GM19468 (cell line): ENCODE data around the gene UGT1A10.
"Not testable (repeated sequence)": the region's sequence is repeated elsewhere in the genome, so short reads cannot be mapped to it uniquely, and the experiment has no call there.

Source experiments
- ATAC-seq: cut with Tn5 transposase; IDR thresholded peaks from one replicate; pipeline ENCODE4 v1.9.1; 2021; ENCODE audit warnings: mild to moderate bottlenecking, moderate library complexity, moderate number of reproducible peaks; ENCODE audit not compliant: unreplicated experiment; ENCODE audit errors: extremely low read depth

The UGT1A10 gene

GRCh38 chr2:233636306-233636705 lies at the start of gene UGT1A10:
Gene UGT1A10, plus strand, starts transcription at chr2:233636448. Its CDS starts 75 bp downstream, at chr2:233636523.
- not testable (repeated sequence) for ATAC-seq

DNA sequence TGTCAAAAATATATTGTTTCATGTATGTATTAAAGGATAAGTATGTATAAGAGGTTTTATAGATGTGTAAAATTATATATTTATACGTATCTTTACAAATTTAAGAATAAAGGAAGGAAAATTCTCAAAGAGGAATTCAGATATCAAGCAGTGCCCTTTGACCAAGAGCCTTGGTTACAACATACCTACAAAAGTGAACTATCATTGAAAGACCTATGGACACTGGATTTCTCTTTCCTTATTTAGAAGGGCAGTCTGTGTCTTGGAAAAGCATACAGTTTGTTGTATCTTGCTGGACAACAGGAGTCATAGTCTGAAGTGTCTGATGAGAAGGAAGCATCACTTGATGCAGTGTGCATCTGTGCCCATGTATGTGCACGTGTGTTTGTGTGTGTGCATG lies 47.8 kb upstream of the UGT1A10 start:
- no peak for ATAC-seq

DNA sequence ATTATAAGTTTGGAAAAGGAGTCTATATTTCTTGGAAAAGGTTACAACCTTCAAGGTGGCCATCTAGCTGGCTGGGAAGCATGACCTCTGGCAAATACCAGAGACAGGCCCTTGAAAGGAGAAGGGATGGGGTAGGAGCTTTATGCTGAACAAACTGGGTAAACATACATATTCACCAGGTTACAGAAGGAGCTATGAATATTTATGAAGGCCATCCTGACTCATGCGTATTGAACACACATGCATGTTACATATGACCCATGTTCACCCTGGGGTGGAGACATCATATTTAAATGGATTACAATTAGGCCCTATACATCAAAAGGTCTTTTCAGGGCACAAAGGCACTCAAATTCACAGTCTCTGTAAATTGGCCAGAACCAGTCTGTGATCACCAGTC lies 43.5 kb upstream of the UGT1A10 start:
- not testable (repeated sequence) for ATAC-seq

GRCh38 chr2:233593201-233593600 lies 43.0 kb upstream of the UGT1A10 start:
- no peak for ATAC-seq

DNA sequence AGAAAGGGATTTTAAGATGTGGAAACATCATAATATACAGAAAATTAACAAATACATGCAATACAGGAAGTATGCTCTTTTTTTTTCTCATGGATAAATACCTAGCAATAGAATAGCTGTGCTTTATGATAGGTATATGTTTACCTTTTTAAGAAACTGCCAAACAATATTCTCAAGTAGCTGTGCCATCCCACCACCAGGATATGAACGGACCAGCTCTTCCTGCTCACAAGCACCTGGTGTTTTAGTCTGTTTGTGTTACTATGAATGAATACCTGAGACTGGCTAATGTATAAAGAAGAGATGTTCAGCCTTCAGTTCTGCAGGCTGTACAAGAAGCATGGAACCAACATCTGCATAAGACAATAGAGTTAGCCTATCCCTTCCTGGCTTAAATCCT lies 38.7 kb upstream of the UGT1A10 start:
- no peak for ATAC-seq

DNA sequence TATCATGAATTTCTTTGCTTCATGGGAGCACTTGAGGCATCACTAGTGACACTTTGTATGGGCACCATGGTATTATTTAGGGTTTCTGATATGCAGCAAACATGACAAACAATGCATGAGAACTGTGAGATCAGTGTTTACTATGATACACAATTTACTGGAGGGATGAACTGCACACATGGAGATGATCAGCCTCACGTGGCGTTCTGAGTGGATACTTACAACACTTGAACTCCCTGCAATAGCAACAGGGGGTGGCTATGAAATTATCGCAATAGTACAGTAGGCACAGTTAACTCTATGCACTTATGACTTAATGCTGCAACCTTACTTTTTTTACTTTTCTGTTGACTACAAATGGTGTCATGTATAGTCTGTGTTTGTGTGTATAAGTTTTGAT lies 37.3 kb upstream of the UGT1A10 start:
- ATAC-seq = no peak

DNA sequence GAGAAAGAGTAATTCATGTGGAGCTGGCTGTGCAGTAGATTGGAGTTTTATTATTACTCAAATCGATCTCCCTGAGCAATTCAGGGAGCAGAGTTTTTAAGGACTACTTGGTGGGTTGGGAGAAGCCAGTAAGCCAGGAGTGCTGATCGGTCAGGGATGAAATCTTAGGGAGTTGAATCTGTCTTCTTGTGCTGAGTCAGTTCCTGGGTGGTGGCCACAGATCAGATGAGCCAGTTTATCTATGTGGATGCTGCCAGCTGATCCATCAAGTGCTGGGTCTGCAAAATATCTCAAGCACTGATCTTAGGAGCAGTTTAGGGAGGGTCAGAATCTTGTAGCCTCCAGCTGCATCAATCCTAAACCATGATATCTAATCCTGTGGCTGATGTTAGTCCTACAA lies 35.9 kb upstream of the UGT1A10 start:
- no peak for ATAC-seq

DNA sequence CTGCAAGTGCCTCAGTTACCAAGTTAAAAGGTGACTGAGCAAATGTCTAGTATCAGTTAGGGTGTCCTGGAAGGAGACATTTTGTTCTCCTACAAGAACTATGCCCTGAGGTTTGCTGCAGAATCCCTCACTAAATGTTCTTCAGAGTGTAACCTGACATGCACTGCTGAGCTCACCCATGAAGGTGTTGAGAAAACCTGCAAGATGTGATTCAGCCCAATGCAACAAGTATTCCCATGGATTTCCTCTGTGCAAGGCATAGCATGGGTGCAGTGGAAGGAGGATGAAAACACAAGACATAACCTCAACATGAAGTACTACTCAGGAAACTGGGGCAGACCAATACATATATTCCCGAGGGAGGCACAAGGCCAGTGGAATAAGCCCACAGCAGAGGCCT lies 34.2 kb upstream of the UGT1A10 start:
- no peak for ATAC-seq

- no peak for ATAC-seq
These were observed 32.7 kb upstream of the UGT1A10 start for GRCh38 chr2:233603520-233603919.

- ATAC-seq = no peak
These were observed 31.4 kb upstream of the UGT1A10 start for GRCh38 chr2:233604826-233605225.

GRCh38 chr2:233605680-233606079 lies 30.6 kb upstream of the UGT1A10 start:
- ATAC-seq = no peak

- no peak for ATAC-seq
These were observed 25.0 kb upstream of the UGT1A10 start for GRCh38 chr2:233611284-233611683.

DNA sequence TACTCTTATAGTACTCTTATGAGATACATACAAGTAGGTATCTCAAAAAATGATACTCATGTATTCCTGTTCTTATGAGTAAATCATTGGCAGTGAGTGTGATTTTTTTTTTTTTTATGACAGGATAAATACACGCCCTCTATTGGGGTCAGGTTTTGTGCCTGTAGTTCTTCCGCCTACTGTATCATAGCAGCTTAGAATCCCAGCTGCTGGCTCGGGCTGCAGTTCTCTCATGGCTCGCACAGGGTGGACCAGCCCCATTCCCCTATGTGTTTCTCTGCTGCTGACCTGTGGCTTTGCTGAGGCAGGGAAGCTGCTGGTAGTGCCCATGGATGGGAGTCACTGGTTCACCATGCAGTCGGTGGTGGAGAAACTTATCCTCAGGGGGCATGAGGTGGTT lies 18.8 kb upstream of the UGT1A10 start, which contains the start of gene UGT1A8:
Gene UGT1A8, plus strand, starts transcription at position 158 of the 400 bp plus-strand sequence. Its CDS starts 75 bp downstream, at position 233.
- ATAC-seq = not testable (repeated sequence)

- ATAC-seq = no peak
These were observed 16.0 kb upstream of the UGT1A10 start for GRCh38 chr2:233620204-233620603.

- not testable (repeated sequence) for ATAC-seq
These were observed 14.4 kb upstream of the UGT1A10 start for GRCh38 chr2:233621863-233622262.

DNA sequence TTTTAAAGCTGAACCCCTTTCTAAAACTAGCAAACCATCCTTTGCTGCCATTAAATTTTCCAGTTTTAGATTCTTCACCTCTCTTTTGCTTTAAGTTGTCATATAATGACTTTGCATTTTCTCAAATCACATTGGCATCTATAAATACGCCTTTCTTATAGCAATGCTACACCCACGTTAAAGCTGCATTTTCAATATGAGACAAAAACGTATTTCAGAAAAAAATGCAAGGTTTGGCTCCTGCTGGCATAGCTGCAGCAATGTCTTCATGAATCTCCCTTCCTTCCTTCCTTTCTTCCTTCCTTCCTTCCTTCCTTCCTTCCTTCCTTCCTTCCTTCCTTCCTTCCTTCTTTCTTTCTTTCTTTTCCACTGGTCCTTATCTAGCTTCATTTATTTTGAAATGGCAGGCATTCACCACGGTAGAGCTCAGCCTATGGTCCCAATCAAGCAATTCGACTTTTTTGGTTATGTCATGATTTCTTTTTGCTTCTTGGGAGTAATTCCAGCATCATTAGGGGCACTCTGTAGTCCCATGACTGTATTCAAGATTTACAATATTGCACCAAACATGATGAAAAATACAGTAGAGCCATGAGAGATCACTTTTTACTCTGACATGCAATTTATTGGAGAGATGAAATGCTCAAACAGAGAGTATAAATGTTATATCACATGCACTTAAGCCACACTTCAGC lies 8.8 kb upstream of the UGT1A10 start:
- no peak for ATAC-seq

- no peak for ATAC-seq
These were observed 2.6 kb downstream of the UGT1A10 start for GRCh38 chr2:233638836-233639235.

GRCh38 chr2:233639860-233640259 lies 3.6 kb downstream of the UGT1A10 start:
- no peak for ATAC-seq

GRCh38 chr2:233643128-233643527 lies 6.9 kb downstream of the UGT1A10 start:
- ATAC-seq = no peak

DNA sequence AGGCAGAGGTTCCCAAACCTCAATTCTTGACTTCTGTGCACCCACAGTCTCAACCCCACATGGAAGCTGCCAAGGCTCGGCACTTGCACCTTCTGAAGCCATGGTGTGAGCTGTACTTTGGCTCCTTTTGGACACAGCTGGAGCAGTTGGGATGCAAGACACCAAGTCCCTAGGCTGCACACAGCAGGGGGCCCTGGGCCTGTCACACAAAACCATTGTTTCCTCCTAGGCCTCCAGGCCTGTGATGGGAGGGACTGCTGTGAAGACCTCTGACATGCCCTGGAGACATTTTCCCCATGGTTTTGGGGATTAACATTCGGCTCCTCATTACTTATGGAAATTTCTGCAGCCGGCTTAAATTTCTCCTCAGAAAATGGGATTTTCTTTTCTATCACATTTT lies 9.8 kb downstream of the UGT1A10 start:
- ATAC-seq = not testable (repeated sequence)

DNA sequence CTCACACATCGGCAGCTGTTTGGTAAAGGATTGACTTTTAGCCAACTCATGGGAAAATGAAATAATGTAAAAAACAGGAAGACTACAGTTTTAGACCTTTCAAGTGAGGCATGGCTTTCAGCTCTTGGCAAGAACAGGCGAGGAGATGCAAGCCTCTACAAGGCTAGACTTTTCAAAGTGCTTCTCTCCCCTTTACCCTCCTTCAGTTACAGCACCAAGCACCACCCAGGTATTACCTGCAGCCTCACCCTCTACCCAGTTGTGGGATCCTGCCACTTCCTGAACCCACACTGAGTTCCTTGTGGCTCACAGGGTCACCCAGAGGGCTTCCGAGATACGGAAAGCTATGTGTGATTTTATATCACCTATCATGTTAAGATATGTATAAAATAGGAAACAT lies 14.7 kb downstream of the UGT1A10 start:
- ATAC-seq = no peak

GRCh38 chr2:233651430-233651829 lies 15.2 kb downstream of the UGT1A10 start:
- ATAC-seq = no peak
